ENCODE measurements around the gene ENTPD3.

DNA sequence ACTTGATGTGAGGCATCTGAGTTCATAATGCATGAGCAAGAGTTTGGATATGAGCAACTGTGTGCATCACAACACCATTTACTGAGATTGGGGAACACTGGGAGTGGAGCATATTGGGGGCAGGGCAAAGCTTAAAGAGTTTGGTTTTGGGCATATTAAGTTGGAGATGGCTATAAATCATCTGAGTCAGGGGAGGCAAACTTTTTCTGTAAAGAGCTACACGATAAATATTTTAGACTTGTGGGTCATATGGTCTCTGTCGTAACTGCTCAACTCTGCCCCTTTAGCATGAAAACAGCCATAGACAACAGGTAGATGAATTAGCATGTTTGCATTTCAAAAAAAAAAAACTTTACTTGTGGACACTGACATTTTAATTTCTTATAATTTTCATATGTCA is 20.0 kb downstream of the ENTPD3 start:
- TF ChIP-seq, protein P1, sequence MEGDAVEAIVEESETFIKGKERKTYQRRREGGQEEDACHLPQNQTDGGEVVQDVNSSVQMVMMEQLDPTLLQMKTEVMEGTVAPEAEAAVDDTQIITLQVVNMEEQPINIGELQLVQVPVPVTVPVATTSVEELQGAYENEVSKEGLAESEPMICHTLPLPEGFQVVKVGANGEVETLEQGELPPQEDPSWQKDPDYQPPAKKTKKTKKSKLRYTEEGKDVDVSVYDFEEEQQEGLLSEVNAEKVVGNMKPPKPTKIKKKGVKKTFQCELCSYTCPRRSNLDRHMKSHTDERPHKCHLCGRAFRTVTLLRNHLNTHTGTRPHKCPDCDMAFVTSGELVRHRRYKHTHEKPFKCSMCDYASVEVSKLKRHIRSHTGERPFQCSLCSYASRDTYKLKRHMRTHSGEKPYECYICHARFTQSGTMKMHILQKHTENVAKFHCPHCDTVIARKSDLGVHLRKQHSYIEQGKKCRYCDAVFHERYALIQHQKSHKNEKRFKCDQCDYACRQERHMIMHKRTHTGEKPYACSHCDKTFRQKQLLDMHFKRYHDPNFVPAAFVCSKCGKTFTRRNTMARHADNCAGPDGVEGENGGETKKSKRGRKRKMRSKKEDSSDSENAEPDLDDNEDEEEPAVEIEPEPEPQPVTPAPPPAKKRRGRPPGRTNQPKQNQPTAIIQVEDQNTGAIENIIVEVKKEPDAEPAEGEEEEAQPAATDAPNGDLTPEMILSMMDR (IDR thresholded peaks at IDR 0.05): no peak
- no peak for TF ChIP-seq CREB1 (CRISPR knock-in tag; IDR thresholded peaks at IDR 0.05)
- TF ChIP-seq, protein P2, sequence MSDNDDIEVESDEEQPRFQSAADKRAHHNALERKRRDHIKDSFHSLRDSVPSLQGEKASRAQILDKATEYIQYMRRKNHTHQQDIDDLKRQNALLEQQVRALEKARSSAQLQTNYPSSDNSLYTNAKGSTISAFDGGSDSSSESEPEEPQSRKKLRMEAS (CRISPR knock-in tag; IDR thresholded peaks at IDR 0.05): no peak
- no peak for TF ChIP-seq NR3C1 (CRISPR knock-in tag; conservative IDR thresholded peaks at IDR 0.05; ENCODE audit: low read depth)
- TF ChIP-seq, protein P3, sequence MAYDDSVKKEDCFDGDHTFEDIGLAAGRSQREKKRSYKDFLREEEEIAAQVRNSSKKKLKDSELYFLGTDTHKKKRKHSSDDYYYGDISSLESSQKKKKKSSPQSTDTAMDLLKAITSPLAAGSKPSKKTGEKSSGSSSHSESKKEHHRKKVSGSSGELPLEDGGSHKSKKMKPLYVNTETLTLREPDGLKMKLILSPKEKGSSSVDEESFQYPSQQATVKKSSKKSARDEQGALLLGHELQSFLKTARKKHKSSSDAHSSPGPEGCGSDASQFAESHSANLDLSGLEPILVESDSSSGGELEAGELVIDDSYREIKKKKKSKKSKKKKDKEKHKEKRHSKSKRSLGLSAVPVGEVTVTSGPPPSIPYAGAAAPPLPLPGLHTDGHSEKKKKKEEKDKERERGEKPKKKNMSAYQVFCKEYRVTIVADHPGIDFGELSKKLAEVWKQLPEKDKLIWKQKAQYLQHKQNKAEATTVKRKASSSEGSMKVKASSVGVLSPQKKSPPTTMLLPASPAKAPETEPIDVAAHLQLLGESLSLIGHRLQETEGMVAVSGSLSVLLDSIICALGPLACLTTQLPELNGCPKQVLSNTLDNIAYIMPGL (CRISPR knock-in tag; IDR thresholded peaks at IDR 0.05): no peak
- TF ChIP-seq, protein P4, sequence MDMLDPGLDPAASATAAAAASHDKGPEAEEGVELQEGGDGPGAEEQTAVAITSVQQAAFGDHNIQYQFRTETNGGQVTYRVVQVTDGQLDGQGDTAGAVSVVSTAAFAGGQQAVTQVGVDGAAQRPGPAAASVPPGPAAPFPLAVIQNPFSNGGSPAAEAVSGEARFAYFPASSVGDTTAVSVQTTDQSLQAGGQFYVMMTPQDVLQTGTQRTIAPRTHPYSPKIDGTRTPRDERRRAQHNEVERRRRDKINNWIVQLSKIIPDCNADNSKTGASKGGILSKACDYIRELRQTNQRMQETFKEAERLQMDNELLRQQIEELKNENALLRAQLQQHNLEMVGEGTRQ (CRISPR knock-in tag; IDR thresholded peaks at IDR 0.05): no peak

All from WTC11 (cell line).